ENCODE results near the gene TYMS.

The TYMS gene

DNA sequence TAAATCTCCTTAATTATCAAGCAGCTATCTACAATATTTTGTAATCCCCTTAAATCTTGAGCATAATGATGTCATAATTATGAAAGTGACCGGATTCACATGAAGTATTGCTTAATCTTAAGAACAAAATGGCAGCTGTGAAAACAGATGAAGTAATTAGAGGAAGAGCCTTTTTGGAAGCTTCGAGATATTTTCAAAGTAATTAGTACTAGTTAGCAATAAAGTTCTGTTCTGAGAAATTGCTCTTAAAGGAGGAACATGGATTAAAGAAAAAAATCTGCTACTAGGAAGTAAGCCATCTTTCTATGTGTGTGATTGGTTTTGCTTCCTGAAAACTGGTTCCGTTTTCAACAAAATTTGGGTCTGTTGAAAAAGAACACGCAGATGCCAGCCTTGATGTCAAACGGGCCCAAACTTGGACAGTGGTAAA lies 42.3 kb upstream of the TYMS start:
- H3K9ac ChIP-seq (ENCODE audit: low read length): no peak overlapping the region
- H3K27ac ChIP-seq (ENCODE audit: low read depth, low read length): no peak overlapping the region
- H3K18ac ChIP-seq (ENCODE audit: low read length): no peak overlapping the region
- H3K79me1 ChIP-seq (ENCODE audit: low read length): no peaks in the 10 kb centered on the region
- no peak overlapping the region for H2BK5ac ChIP-seq (ENCODE audit: low read length)
- no peaks in the 10 kb centered on the region for H3K4me1 ChIP-seq (ENCODE audit: control insufficient read depth, low read depth, low read length)
- H4K8ac ChIP-seq (ENCODE audit: low read depth, low read length): no peak overlapping the region
- no peaks in the 10 kb centered on the region for H3K27me3 ChIP-seq (ENCODE audit: insufficient read depth, low read length, poor library complexity)
- H2BK120ac ChIP-seq (ENCODE audit: low read depth, low read length): no peak overlapping the region
- H3K4me3 ChIP-seq (ENCODE audit: low read length): no peak overlapping the region
- no peak overlapping the region for H3K4me2 ChIP-seq (ENCODE audit: low read length)
- H4K5ac ChIP-seq (ENCODE audit: low read length): no peak overlapping the region
- DNase-seq: no peak
- H3K56ac ChIP-seq (ENCODE audit: low read length): peak overlapping the region; percentile 22
- WGBS (ENCODE audit: extremely low coverage, insufficient coverage, low lambda C conversion rate): no CpG with 5 or more reads among the region's 5 CpGs
- no peak overlapping the region for H2AK5ac ChIP-seq (ENCODE audit: low read length)
- H2BK15ac ChIP-seq (replicated peaks; ENCODE audit: low read depth): no peak overlapping the region
- no peak overlapping the region for H3K4ac ChIP-seq (ENCODE audit: low read depth, low read length)
- H3K79me2 ChIP-seq (ENCODE audit: control insufficient read depth, insufficient read depth, low read length): no peaks in the 10 kb centered on the region
- no peak overlapping the region for H3K23ac ChIP-seq (ENCODE audit: low read length)
- no peaks in the 10 kb centered on the region for H3K36me3 ChIP-seq (ENCODE audit: control insufficient read depth, insufficient read depth, low read length)

DNA sequence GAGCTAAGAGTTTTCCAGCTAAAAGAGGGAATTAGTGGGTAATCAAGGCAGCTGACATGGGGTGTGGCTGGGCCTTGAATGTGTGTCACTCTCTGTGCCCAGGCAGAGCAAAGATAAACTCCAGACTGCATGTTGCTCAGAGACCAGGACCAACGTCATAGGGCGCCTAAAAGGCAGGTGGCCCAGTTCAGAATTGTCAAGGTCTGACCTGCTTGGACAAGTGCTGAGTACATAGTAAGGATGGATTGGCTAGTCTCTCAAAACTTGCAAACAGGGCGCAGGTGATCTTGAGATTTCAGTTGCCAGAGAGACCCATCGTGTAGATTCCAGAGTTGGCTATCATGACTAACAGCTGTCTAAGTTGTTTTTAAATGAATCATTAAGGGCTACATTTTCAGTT lies 41.7 kb upstream of the TYMS start:
- Histone ChIP-seq H3K4me1 (ENCODE audit: control insufficient read depth, low read depth, low read length) (no peaks in the 10 kb centered on the region), H3K27ac (ENCODE audit: low read depth, low read length) (no peak overlapping the region), H3K18ac (ENCODE audit: low read length) (no peak overlapping the region), H2BK5ac (ENCODE audit: low read length) (peak overlapping the region; percentile 37), H3K36me3 (ENCODE audit: control insufficient read depth, insufficient read depth, low read length) (no peaks in the 10 kb centered on the region), H3K4me3 (ENCODE audit: low read length) (no peak overlapping the region), H3K23ac (ENCODE audit: low read length) (no peak overlapping the region), H2BK120ac (ENCODE audit: low read depth, low read length) (no peak overlapping the region), H3K9ac (ENCODE audit: low read length) (no peak overlapping the region), H2AK5ac (ENCODE audit: low read length) (no peak overlapping the region), H3K4ac (ENCODE audit: low read depth, low read length) (no peak overlapping the region), H3K4me2 (ENCODE audit: low read length) (no peak overlapping the region), H2BK15ac (replicated peaks; ENCODE audit: low read depth) (no peak overlapping the region), H3K27me3 (ENCODE audit: insufficient read depth, low read length, poor library complexity) (no peaks in the 10 kb centered on the region), H4K8ac (ENCODE audit: low read depth, low read length) (no peak overlapping the region), H3K56ac (ENCODE audit: low read length) (peak overlapping the region; percentile 15), H3K79me1 (ENCODE audit: low read length) (no peaks in the 10 kb centered on the region), H3K79me2 (ENCODE audit: control insufficient read depth, insufficient read depth, low read length) (no peaks in the 10 kb centered on the region), H4K5ac (ENCODE audit: low read length) (peak overlapping the region; percentile 71)
- DNase-seq: no peak
- WGBS (ENCODE audit: extremely low coverage, insufficient coverage, low lambda C conversion rate): no CpG with 5 or more reads among the region's 4 CpGs

DNA sequence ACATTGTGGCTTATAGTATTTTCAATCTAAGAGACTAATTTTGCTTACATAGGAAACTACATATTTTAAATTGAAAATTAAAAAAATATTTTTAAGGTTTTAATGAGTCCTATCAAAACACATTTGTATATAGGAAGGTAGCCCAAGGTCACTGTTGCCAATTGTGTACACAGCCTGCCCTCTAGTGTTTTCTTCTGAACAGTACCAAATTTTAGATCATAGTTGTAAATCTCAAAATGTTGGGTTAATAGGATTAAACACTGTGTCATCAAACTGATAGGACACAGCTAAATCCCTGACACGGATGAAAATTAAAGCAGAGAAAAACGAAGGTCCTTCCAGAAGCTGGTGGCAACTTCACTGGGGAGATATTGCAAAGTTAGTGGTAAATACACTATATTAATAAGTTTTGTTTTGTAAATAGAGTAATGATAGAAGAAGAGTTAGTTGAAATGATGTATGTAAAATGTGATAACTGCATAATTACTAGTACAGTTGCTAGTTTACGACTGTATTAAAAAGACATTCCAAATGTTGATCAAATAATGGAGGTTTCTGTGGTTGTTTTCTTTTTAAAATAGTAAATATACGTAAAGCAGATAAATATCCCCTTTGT lies 41.0 kb upstream of the TYMS start:
- no peak overlapping the region for H2BK15ac ChIP-seq (replicated peaks; ENCODE audit: low read depth)
- no peak overlapping the region for H3K23ac ChIP-seq (ENCODE audit: low read length)
- no peak overlapping the region for H3K4ac ChIP-seq (ENCODE audit: low read depth, low read length)
- H3K4me1 ChIP-seq (ENCODE audit: control insufficient read depth, low read depth, low read length): no peaks in the 10 kb centered on the region
- no peaks in the 10 kb centered on the region for H3K27me3 ChIP-seq (ENCODE audit: insufficient read depth, low read length, poor library complexity)
- no peak overlapping the region for H2BK120ac ChIP-seq (ENCODE audit: low read depth, low read length)
- H3K9ac ChIP-seq (ENCODE audit: low read length): no peak overlapping the region
- H2BK5ac ChIP-seq (ENCODE audit: low read length): no peak overlapping the region
- H4K8ac ChIP-seq (ENCODE audit: low read depth, low read length): no peak overlapping the region
- H3K18ac ChIP-seq (ENCODE audit: low read length): no peak overlapping the region
- H3K79me2 ChIP-seq (ENCODE audit: control insufficient read depth, insufficient read depth, low read length): no peaks in the 10 kb centered on the region
- WGBS (ENCODE audit: extremely low coverage, insufficient coverage, low lambda C conversion rate): no CpG with 5 or more reads among the region's 4 CpGs
- no peaks in the 10 kb centered on the region for H3K79me1 ChIP-seq (ENCODE audit: low read length)
- no peak overlapping the region for H3K4me3 ChIP-seq (ENCODE audit: low read length)
- H3K4me2 ChIP-seq (ENCODE audit: low read length): no peak overlapping the region
- no peak overlapping the region for H3K56ac ChIP-seq (ENCODE audit: low read length)
- H3K36me3 ChIP-seq (ENCODE audit: control insufficient read depth, insufficient read depth, low read length): no peaks in the 10 kb centered on the region
- DNase-seq: peak; percentile 41
- H2AK5ac ChIP-seq (ENCODE audit: low read length): no peak overlapping the region
- H3K27ac ChIP-seq (ENCODE audit: low read depth, low read length): no peak overlapping the region
- no peak overlapping the region for H4K5ac ChIP-seq (ENCODE audit: low read length)

DNA sequence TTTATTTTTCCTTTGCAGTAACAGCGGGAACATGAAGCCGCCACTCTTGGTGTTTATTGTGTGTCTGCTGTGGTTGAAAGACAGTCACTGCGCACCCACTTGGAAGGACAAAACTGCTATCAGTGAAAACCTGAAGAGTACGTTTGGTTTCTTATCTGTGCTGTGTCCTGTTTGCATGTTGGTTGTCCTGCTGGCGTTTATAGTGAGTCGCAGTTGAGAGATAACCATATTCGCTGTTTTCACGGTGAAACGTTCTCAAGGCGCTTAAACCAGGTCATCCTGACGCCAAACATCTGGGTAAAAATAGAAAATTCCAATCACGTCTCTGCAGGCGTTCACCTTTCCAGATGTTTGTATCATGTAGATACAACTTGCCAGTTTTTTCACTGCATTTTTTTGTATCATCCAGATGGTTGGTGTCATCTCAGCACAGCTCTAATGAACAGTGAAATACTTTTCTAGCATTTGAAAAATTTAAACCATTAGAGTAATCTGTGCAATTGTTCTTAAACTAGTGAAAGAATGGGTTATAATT lies 39.4 kb upstream of the TYMS start:
- H4K5ac ChIP-seq (ENCODE audit: low read length): no peak overlapping the region
- no peak overlapping the region for H2BK5ac ChIP-seq (ENCODE audit: low read length)
- no peaks in the 10 kb centered on the region for H3K79me2 ChIP-seq (ENCODE audit: control insufficient read depth, insufficient read depth, low read length)
- DNase-seq: no peak
- no peak overlapping the region for H3K4me3 ChIP-seq (ENCODE audit: low read length)
- no peaks in the 10 kb centered on the region for H3K79me1 ChIP-seq (ENCODE audit: low read length)
- no CpG with 5 or more reads among the region's 13 CpGs for WGBS (ENCODE audit: extremely low coverage, insufficient coverage, low lambda C conversion rate)
- no peak overlapping the region for H3K27ac ChIP-seq (ENCODE audit: low read depth, low read length)
- H2AK5ac ChIP-seq (ENCODE audit: low read length): no peak overlapping the region
- H3K36me3 ChIP-seq (ENCODE audit: control insufficient read depth, insufficient read depth, low read length): no peaks in the 10 kb centered on the region
- H3K23ac ChIP-seq (ENCODE audit: low read length): no peak overlapping the region
- no peak overlapping the region for H2BK120ac ChIP-seq (ENCODE audit: low read depth, low read length)
- H4K8ac ChIP-seq (ENCODE audit: low read depth, low read length): no peak overlapping the region
- no peak overlapping the region for H3K4ac ChIP-seq (ENCODE audit: low read depth, low read length)
- H3K9ac ChIP-seq (ENCODE audit: low read length): no peak overlapping the region
- no peaks in the 10 kb centered on the region for H3K4me1 ChIP-seq (ENCODE audit: control insufficient read depth, low read depth, low read length)
- no peak overlapping the region for H3K56ac ChIP-seq (ENCODE audit: low read length)
- H3K18ac ChIP-seq (ENCODE audit: low read length): no peak overlapping the region
- H2BK15ac ChIP-seq (replicated peaks; ENCODE audit: low read depth): no peak overlapping the region
- no peak overlapping the region for H3K4me2 ChIP-seq (ENCODE audit: low read length)
- H3K27me3 ChIP-seq (ENCODE audit: insufficient read depth, low read length, poor library complexity): no peaks in the 10 kb centered on the region

DNA sequence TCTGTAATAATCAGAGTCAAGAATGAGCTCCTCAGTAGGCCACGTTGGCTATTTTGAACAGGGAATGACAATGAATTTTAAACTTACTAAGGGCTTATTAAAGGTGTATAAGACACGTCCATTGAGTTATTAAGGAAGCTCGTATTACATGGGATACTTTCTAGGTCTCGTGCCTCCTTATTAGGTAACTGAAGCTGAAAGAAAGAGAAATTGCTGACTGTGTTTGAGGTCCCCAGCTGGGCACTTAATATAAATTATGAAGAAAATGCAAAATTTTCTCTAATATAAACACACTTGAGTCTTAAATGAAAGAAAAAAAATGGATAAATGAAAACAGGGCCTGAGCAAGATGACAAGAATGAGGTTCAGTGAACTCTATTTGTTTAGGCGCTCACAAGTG lies 38.8 kb upstream of the TYMS start:
- H3K27ac ChIP-seq (ENCODE audit: low read depth, low read length): no peak overlapping the region
- H3K9ac ChIP-seq (ENCODE audit: low read length): no peak overlapping the region
- H3K56ac ChIP-seq (ENCODE audit: low read length): no peak overlapping the region
- no peak overlapping the region for H3K4me2 ChIP-seq (ENCODE audit: low read length)
- H4K8ac ChIP-seq (ENCODE audit: low read depth, low read length): no peak overlapping the region
- H3K79me1 ChIP-seq (ENCODE audit: low read length): no peaks in the 10 kb centered on the region
- no peak overlapping the region for H4K5ac ChIP-seq (ENCODE audit: low read length)
- no peak overlapping the region for H3K18ac ChIP-seq (ENCODE audit: low read length)
- H3K4me1 ChIP-seq (ENCODE audit: control insufficient read depth, low read depth, low read length): no peaks in the 10 kb centered on the region
- DNase-seq: no peak
- WGBS (ENCODE audit: extremely low coverage, insufficient coverage, low lambda C conversion rate): no CpG with 5 or more reads among the region's 5 CpGs
- H2BK5ac ChIP-seq (ENCODE audit: low read length): no peak overlapping the region
- no peak overlapping the region for H2AK5ac ChIP-seq (ENCODE audit: low read length)
- no peak overlapping the region for H3K4ac ChIP-seq (ENCODE audit: low read depth, low read length)
- no peak overlapping the region for H3K23ac ChIP-seq (ENCODE audit: low read length)
- no peaks in the 10 kb centered on the region for H3K36me3 ChIP-seq (ENCODE audit: control insufficient read depth, insufficient read depth, low read length)
- no peaks in the 10 kb centered on the region for H3K27me3 ChIP-seq (ENCODE audit: insufficient read depth, low read length, poor library complexity)
- H2BK120ac ChIP-seq (ENCODE audit: low read depth, low read length): no peak overlapping the region
- H3K79me2 ChIP-seq (ENCODE audit: control insufficient read depth, insufficient read depth, low read length): no peaks in the 10 kb centered on the region
- no peak overlapping the region for H3K4me3 ChIP-seq (ENCODE audit: low read length)
- no peak overlapping the region for H2BK15ac ChIP-seq (replicated peaks; ENCODE audit: low read depth)
